GM12801 (cell line): ENCODE measurements around the gene ARHGAP10.

Experiments used
- TF ChIP-seq, protein P1 (sequence below): IDR thresholded peaks from one replicate; pipeline ENCODE4 v1.5.1; 2011; ENCODE audit warnings: control low read depth; ENCODE audit not compliant: insufficient read length; ENCODE audit errors: extremely low read depth

ARHGAP10 gene

DNA sequence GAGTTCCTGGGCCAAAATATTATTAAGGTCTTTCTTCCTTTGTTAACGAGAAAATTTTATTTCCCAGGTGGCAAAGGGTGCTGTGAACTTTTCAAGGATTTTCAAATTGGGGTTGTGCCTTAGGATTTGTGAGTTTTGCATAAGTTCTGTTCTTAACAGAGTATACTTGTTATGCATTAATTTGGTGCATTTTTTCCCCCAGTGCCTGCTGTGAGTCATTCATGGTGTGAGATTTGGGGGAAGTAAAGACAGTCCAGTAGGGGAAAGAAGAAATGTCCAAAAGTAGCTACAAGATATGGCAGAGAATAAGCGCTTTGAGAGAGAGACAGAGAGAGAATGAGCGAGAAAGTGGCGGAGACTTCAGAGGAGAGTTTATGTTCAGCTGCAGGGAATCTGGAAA is 239.2 kb downstream of the ARHGAP10 start:
- TF ChIP-seq, protein P1, sequence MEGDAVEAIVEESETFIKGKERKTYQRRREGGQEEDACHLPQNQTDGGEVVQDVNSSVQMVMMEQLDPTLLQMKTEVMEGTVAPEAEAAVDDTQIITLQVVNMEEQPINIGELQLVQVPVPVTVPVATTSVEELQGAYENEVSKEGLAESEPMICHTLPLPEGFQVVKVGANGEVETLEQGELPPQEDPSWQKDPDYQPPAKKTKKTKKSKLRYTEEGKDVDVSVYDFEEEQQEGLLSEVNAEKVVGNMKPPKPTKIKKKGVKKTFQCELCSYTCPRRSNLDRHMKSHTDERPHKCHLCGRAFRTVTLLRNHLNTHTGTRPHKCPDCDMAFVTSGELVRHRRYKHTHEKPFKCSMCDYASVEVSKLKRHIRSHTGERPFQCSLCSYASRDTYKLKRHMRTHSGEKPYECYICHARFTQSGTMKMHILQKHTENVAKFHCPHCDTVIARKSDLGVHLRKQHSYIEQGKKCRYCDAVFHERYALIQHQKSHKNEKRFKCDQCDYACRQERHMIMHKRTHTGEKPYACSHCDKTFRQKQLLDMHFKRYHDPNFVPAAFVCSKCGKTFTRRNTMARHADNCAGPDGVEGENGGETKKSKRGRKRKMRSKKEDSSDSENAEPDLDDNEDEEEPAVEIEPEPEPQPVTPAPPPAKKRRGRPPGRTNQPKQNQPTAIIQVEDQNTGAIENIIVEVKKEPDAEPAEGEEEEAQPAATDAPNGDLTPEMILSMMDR = no peak

GRCh38 chr4:147975325-147975724 is 243.4 kb downstream of the ARHGAP10 start:
- TF ChIP-seq, protein P1 = no peak

GRCh38 chr4:147975933-147976928 is 244.3 kb downstream of the ARHGAP10 start:
- TF ChIP-seq, protein P1 = no peak

DNA sequence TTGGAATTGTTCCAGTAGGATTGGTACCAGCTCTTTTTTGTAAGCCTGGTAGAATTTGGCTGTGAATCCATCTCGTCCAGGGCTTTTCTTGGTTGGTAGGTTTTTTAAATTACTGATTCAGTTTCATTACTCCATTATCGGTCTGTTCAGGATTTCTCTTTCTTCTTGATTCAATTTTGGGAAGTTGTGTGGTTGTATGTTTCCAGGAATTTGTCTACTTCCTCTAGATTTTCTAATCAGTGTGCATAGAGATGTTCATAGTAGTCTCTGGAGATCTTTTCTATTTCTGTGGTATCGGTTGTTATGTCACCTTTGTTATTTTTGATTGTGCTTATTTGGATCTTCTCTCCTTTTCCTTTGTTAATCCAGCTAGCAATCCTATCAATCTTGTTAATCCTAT is 248.7 kb downstream of the ARHGAP10 start:
- TF ChIP-seq, protein P1 = no peak

GRCh38 chr4:147981305-147981704 is 249.4 kb downstream of the ARHGAP10 start:
- TF ChIP-seq, protein P1 = no peak

DNA sequence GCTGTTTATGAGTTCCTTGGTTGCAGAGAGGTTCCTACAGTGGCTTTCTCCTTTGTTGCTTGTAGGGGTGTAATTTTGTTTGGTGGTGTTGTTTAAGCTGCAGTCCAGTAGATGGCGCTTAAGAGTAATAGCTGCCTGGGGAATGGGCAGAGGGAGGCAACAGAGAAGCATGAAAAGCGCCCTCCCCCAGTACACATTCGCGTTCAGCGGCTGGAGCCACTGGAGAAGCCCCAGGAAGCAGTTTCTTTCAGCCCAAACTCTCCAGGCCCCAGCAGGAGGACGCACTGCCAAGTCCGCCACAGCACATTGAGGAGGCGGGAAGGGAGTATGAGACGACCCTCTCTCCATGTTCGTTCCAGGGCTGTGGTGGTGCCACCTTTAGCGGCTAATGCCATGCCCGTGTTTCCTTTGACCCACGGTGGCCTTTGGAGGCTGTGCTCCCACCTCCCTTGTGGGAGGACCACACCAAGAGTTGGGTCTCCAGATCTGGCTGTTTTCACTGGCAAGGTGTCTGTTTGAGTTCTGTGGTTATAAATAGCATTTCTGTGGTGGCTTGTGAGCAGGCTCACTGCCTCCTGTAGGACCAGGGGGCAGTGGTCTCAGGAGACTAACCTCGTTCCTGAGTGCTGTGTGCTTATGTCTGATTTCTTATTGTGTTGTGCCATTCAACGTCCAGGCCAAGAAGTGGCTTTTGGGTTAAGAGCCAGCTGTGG is 252.3 kb downstream of the ARHGAP10 start:
- TF ChIP-seq, protein P1 = no peak

GRCh38 chr4:147984778-147985138 is 252.9 kb downstream of the ARHGAP10 start:
- TF ChIP-seq, protein P1 = no peak
